B cell (primary cell): ENCODE data around the gene UGT1A6. TPM values are rescaled to one million over a fixed set of nuclear protein-coding genes. Genes with fewer than 3 reads are reported as not detected.

Experiments
- ATAC-seq: fragments of 200-7000 bp; cut with Tn5 transposase; one replicate; pipeline ENCODE4 v1.10.0; 2021; ENCODE audit warnings: low read depth, mild to moderate bottlenecking, moderate number of reproducible peaks, moderate library complexity
- CTCF ChIA-PET: fragments of 350-600 bp; sonication (Branson Sonifier 250); formaldehyde crosslinking; loops from one replicate; lab custom pipeline; 2021; ENCODE audit warnings: antibody characterized with exemption, inconsistent platforms; lab: Charles Lee
- POLR2A ChIA-PET: fragments of 350-600 bp; sonication (Branson Sonifier 250); formaldehyde crosslinking; loops from one replicate; lab custom pipeline; 2021; ENCODE audit warnings: antibody characterized with exemption; lab: Charles Lee
- DNase-seq: peaks from one replicate; pipeline ENCODE4 v3.0.0; 2013
- H2AFZ ChIP-seq: 2 replicates; pipeline ENCODE4 v1.6.1; 2012; ENCODE audit warnings: mild to moderate bottlenecking, low read depth, low read length; ENCODE audit not compliant: insufficient read depth, poor library complexity, severe bottlenecking
- H3K27ac ChIP-seq, 2 donors: 1 replicate in 1 of 2; 2 replicates in 1 of 2; pipeline ENCODE4 v1.5.1; 2012 to 2013; ENCODE audit warnings: low read length in 2 of 2, mild to moderate bottlenecking in 2 of 2, moderate library complexity in 1 of 2
- H3K27me3 ChIP-seq, 4 experiments: fragments of 200-600 bp in 1 of 4; sonication (generic) in 1 of 4; replicated peaks in 1 of 4; 1 replicate in 2 of 4; 2 replicates in 2 of 4; pipeline versions ENCODE4 v1.6.1 to v1.7.0; 2013 to 2016; ENCODE audit warnings: low read length in 3 of 4, mild to moderate bottlenecking in 2 of 4, mixed read lengths in 1 of 4, moderate library complexity in 1 of 4; ENCODE audit not compliant: insufficient read depth in 4 of 4, control insufficient read depth in 3 of 4; ENCODE audit errors: control extremely low read depth in 1 of 4
- H3K36me3 ChIP-seq, 2 experiments: replicated peaks in 1 of 2; 1 replicate in 1 of 2; 2 replicates in 1 of 2; pipeline versions ENCODE4 v1.6.1 to v1.7.1; 2013; ENCODE audit warnings: low read length in 1 of 2; ENCODE audit not compliant: insufficient read depth in 2 of 2, control insufficient read depth in 1 of 2; ENCODE audit errors: control extremely low read depth in 1 of 2, extremely low read depth in 1 of 2
- H3K4me1 ChIP-seq, 2 donors: fragments of 200-600 bp in 1 of 2; sonication (generic) in 1 of 2; 1 replicate in 1 of 2; 2 replicates in 1 of 2; pipeline versions ENCODE4 v1.5.1 to v1.6.1; 2013 to 2017; ENCODE audit warnings: low read length in 2 of 2; ENCODE audit not compliant: control insufficient read depth in 2 of 2, insufficient read depth in 2 of 2
- H3K4me2 ChIP-seq: replicated peaks from 2 replicates; pipeline ENCODE3; 2012; ENCODE audit warnings: mild to moderate bottlenecking, low read depth, low read length; ENCODE audit not compliant: poor library complexity, severe bottlenecking
- H3K4me3 ChIP-seq, 5 experiments: fragments of 200-600 bp in 1 of 5; sonication (generic) in 1 of 5; 1 replicate in 3 of 5; 2 replicates in 2 of 5; pipeline versions ENCODE4 v1.5.1 to v1.7.0; 2011 to 2016; ENCODE audit warnings: low read length in 4 of 5, mild to moderate bottlenecking in 4 of 5, low read depth in 2 of 5, control low read depth in 1 of 5, moderate library complexity in 1 of 5; ENCODE audit not compliant: insufficient read depth in 1 of 5; ENCODE audit errors: control extremely low read depth in 1 of 5, extremely low read depth in 1 of 5
- H3K79me2 ChIP-seq: fragments of 200-600 bp; sonication (generic); one replicate; pipeline ENCODE4 v1.6.0; 2016; ENCODE audit warnings: low read length; ENCODE audit not compliant: control insufficient read depth, insufficient read depth
- H3K9ac ChIP-seq: fragments of 200-600 bp; sonication (generic); 2 replicates; pipeline ENCODE4 v1.6.1; 2017; ENCODE audit warnings: mild to moderate bottlenecking, low read length, moderate library complexity
- H3K9me3 ChIP-seq, 3 donors: one replicate each; pipeline versions ENCODE4 v1.6.1 to v1.7.1; 2013; ENCODE audit warnings: low read length in 2 of 3; ENCODE audit not compliant: control insufficient read depth in 2 of 3, insufficient read depth in 1 of 3; ENCODE audit errors: control extremely low read depth in 1 of 3
- H4K20me1 ChIP-seq: 2 replicates; pipeline ENCODE4 v1.6.0; 2012; ENCODE audit warnings: mild to moderate bottlenecking, low read length; ENCODE audit not compliant: insufficient read depth, control insufficient read depth, poor library complexity, severe bottlenecking
- H3K27ac Mint-ChIP-seq: one replicate; pipeline ENCODE4 v1.8.0; 2021; ENCODE audit warnings: mixed read lengths
- H3K27me3 Mint-ChIP-seq: one replicate; pipeline ENCODE4 v1.8.0; 2021; ENCODE audit warnings: mixed read lengths
- H3K4me1 Mint-ChIP-seq: one replicate; pipeline ENCODE4 v1.8.0; 2021; ENCODE audit warnings: mixed read lengths
- H3K4me3 Mint-ChIP-seq: one replicate; pipeline ENCODE4 v1.8.0; 2021; ENCODE audit warnings: mixed read lengths
- H3K9me3 Mint-ChIP-seq: one replicate; pipeline ENCODE4 v1.8.0; 2022; ENCODE audit warnings: mixed read lengths; ENCODE audit not compliant: insufficient read depth
- CTCF ChIP-seq: fragments of 200-600 bp; IDR thresholded peaks from one replicate; pipeline ENCODE4 v1.8.0; 2022; ENCODE audit warnings: antibody characterized with exemption, mild to moderate bottlenecking
- EZH2 ChIP-seq: IDR thresholded peaks from 2 replicates; pipeline ENCODE4 v1.6.1; 2012; ENCODE audit warnings: borderline replicate concordance, low read depth, mild to moderate bottlenecking, moderate library complexity, low read length; ENCODE audit not compliant: insufficient read depth, poor library complexity, severe bottlenecking
- WGBS: methylation state at CpG from one replicate; pipeline ENCODE4 v1.1.5; 2013; ENCODE audit warnings: missing lambda C conversion rate; ENCODE audit not compliant: insufficient coverage; 5-methylcytosine and 5-hydroxymethylcytosine counted together
- intact Hi-C: fragments of 100-400 bp; cut with micrococcal nuclease; formaldehyde crosslinking; loops from one replicate; pipeline ENCODE4 v1.10.0; 2022
- polyA plus RNA-seq: library from polyadenylated mRNA; depleted of rRNA; stranded (reverse); fragments of >200 nt; gene quantifications from 2 replicates; pipeline ENCODE4 v1.2.3, GENCODE V29; 2012
- total RNA-seq, 2 donors: library from RNA; stranded (reverse); fragments of 120-200 nt in 1 of 2; gene quantifications; 1 replicate in 1 of 2; 2 replicates in 1 of 2; pipeline versions ENCODE4 v1.2.3 to v1.2.4, GENCODE V29; 2013 to 2022

UGT1A6 gene
- total and polyA plus RNA-seq, 2 donors (not counting 1 experiment from before 2014, with no cell fraction given) = not detected

GRCh38 chr2:233673896-233674295 lies 18.8 kb upstream of the UGT1A6 start:
- Histone ChIP-seq H2AFZ (no peak overlapping the region), H3K4me1 (no peaks in the 10 kb centered on the region), H3K27ac (no peak overlapping the region), H3K36me3 (no peaks in the 10 kb centered on the region), H3K9me3 (no peaks in the 10 kb centered on the region), H3K4me2 (no peak overlapping the region), H3K4me3 (no peak overlapping the region), H3K27me3 (peaks cover 0 to 3% (median 0%) of the 10 kb centered on the region in 4 experiments), H3K9ac (no peak overlapping the region), H3K79me2 (no peaks in the 10 kb centered on the region), H4K20me1 (no peaks in the 10 kb centered on the region)
- DNase-seq (no peak), ATAC-seq (no peak)
- Mint-ChIP-seq H3K27ac (no peak overlapping the region), H3K4me1 (no peaks in the 10 kb centered on the region), H3K4me3 (no peak overlapping the region), H3K27me3 (peaks cover 18% of the 10 kb centered on the region), H3K9me3 (no peaks in the 10 kb centered on the region)
- POLR2A ChIA-PET = no interaction called here
- CTCF ChIA-PET = no interaction called here
- intact Hi-C loops = no loop called here
- no peak for TF ChIP-seq EZH2
- TF ChIP-seq CTCF = no peak

- WGBS = no CpG with 5 or more reads among the region's 1 CpG
- H3K27ac Mint-ChIP-seq = no peak overlapping the region
- intact Hi-C loops = no loop called here
- no peak overlapping the region for H3K27ac ChIP-seq
- H3K9ac ChIP-seq = no peak overlapping the region
- peaks cover 0 to 3% (median 0%) of the 10 kb centered on the region in 4 experiments for H3K27me3 ChIP-seq
- no peak for DNase-seq
- no peak overlapping the region for H2AFZ ChIP-seq
- H4K20me1 ChIP-seq = no peaks in the 10 kb centered on the region
- TF ChIP-seq CTCF = no peak
- TF ChIP-seq EZH2 = no peak
- H3K9me3 Mint-ChIP-seq = no peaks in the 10 kb centered on the region
- no peak overlapping the region for H3K4me3 ChIP-seq
- H3K4me1 Mint-ChIP-seq = no peaks in the 10 kb centered on the region
- H3K4me2 ChIP-seq = no peak overlapping the region
- peaks cover 20% of the 10 kb centered on the region for H3K27me3 Mint-ChIP-seq
- no peaks in the 10 kb centered on the region for H3K4me1 ChIP-seq
- ChIA-PET POLR2A (no interaction called here), CTCF (no interaction called here)
- no peaks in the 10 kb centered on the region for H3K79me2 ChIP-seq
- H3K4me3 Mint-ChIP-seq = no peak overlapping the region
- no peaks in the 10 kb centered on the region for H3K36me3 ChIP-seq
- ATAC-seq = no peak
- no peaks in the 10 kb centered on the region for H3K9me3 ChIP-seq
Measured at GRCh38 chr2:233674314-233674713, 18.4 kb upstream of the UGT1A6 start.
